ENCODE results near the gene RASSF10.

GRCh38 chr11:13045734-13046133 lies 36.6 kb downstream of the RASSF10 start:
- TF ChIP-seq EZH2 (IDR thresholded peaks at IDR 0.05; ENCODE audit: insufficient read depth, low read length) (no peak), CTCF (IDR thresholded peaks at IDR 0.05; ENCODE audit: insufficient read depth, low read depth, low read length) (no peak)
